ENCODE results near the gene OCEL1.

GRCh38 chr19:17275441-17276175 lies 49.6 kb downstream of the OCEL1 start:
- TF ChIP-seq CTCF (conservative IDR thresholded peaks at IDR 0.05 in 1 of 2, IDR thresholded peaks at IDR 0.05 in 1 of 2; ENCODE audit: low read depth in 1 of 2, low read length in 2 of 2) (no peak), EZH2 (IDR thresholded peaks at IDR 0.05; ENCODE audit: low read length, missing control alignments) (no peak)

Measured in fibroblast of lung (primary cell).